ENCODE measurements around the gene IFITM2.
A peak's percentile ranks its signal among the peaks of the same experiment; 100 is the strongest.
"Not testable (repeated sequence)": the region's sequence is repeated elsewhere in the genome, so short reads cannot be mapped to it uniquely, and the experiment has no call there.

DNA sequence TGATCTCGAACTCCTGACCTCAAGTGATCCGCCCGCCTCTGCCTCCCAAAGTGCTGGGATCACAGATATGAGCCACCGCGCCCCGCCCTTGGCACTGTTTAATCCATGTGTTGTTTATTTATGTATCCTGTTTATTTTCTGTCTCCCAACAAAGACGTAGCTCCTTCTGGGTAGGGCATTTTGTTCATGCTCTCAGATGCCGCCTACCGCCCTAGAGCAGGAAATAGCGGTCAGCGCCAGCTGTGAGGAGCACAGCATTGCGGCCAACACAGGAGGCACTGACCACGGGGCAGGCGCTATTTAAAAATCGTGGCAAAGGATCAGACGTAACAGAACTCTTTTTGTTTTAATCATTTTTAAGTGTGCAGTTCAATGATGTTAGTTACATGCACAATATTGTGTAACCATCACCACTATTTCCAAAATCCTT, 38.9 kb upstream of the IFITM2 start:
- TF ChIP-seq, protein P1, sequence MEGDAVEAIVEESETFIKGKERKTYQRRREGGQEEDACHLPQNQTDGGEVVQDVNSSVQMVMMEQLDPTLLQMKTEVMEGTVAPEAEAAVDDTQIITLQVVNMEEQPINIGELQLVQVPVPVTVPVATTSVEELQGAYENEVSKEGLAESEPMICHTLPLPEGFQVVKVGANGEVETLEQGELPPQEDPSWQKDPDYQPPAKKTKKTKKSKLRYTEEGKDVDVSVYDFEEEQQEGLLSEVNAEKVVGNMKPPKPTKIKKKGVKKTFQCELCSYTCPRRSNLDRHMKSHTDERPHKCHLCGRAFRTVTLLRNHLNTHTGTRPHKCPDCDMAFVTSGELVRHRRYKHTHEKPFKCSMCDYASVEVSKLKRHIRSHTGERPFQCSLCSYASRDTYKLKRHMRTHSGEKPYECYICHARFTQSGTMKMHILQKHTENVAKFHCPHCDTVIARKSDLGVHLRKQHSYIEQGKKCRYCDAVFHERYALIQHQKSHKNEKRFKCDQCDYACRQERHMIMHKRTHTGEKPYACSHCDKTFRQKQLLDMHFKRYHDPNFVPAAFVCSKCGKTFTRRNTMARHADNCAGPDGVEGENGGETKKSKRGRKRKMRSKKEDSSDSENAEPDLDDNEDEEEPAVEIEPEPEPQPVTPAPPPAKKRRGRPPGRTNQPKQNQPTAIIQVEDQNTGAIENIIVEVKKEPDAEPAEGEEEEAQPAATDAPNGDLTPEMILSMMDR (IDR thresholded peaks at IDR 0.05; ENCODE audit: low read depth, low read length, missing input control) = not testable (repeated sequence)
- TF ChIP-seq RXRA, ZBTB33, FOXA1 (IDR thresholded peaks at IDR 0.05): not testable (repeated sequence)
- peak; percentile 6 for TF ChIP-seq SP1 (IDR thresholded peaks at IDR 0.05)

All from liver (tissue), 3 donors.